Measurements from ENCODE around the gene DOLK.

GRCh38 chr9:128992995-128993394 is 45.6 kb upstream of the DOLK start:
- TF ChIP-seq CTCF (conservative IDR thresholded peaks at IDR 0.05; ENCODE audit: low read depth, low read length) (0 out of 2 replicates have a peak, but pooled peaks have one; percentile 8), FOS (IDR thresholded peaks at IDR 0.05; ENCODE audit: low read depth, low read length) (no peak), ELK1 (IDR thresholded peaks at IDR 0.05; ENCODE audit: borderline replicate concordance, low read depth, low read length) (no peak), POLR2A (IDR thresholded peaks at IDR 0.05; ENCODE audit: low read depth, low read length) (no peak), BHLHE40 (IDR thresholded peaks at IDR 0.05; ENCODE audit: low read depth, low read length) (no peak), RAD21 (IDR thresholded peaks at IDR 0.05; ENCODE audit: low read length) (no peak), SMC3 (IDR thresholded peaks at IDR 0.05; ENCODE audit: low read depth, low read length) (no peak), USF2 (IDR thresholded peaks at IDR 0.05; ENCODE audit: low read depth, low read length) (no peak), RCOR1 (IDR thresholded peaks at IDR 0.05; ENCODE audit: insufficient replicate concordance, low read length) (no peak)

Measured in IMR-90 (cell line).